Stimulated activated CD8-positive, alpha-beta memory T cell treated with anti-CD3 and anti-CD28 coated beads, Interleukin-7, amount 100 ng/mL, for 48 hours (primary cell): ENCODE results near the gene UGT1A6.

ENCODE experiments used
- DNase-seq, 2 donors: peaks; one replicate each; pipeline ENCODE4 v3.0.0-alpha.2; 2020; ENCODE audit warnings: low read depth in 1 of 2; ENCODE audit errors: extremely low read depth in 1 of 2

The UGT1A6 gene

GRCh38 chr2:233817995-233818638 is 125.4 kb downstream of the UGT1A6 start:
- no peak for DNase-seq

- no peak for DNase-seq
Observed at GRCh38 chr2:233818639-233819621, 126.2 kb downstream of the UGT1A6 start.

DNA sequence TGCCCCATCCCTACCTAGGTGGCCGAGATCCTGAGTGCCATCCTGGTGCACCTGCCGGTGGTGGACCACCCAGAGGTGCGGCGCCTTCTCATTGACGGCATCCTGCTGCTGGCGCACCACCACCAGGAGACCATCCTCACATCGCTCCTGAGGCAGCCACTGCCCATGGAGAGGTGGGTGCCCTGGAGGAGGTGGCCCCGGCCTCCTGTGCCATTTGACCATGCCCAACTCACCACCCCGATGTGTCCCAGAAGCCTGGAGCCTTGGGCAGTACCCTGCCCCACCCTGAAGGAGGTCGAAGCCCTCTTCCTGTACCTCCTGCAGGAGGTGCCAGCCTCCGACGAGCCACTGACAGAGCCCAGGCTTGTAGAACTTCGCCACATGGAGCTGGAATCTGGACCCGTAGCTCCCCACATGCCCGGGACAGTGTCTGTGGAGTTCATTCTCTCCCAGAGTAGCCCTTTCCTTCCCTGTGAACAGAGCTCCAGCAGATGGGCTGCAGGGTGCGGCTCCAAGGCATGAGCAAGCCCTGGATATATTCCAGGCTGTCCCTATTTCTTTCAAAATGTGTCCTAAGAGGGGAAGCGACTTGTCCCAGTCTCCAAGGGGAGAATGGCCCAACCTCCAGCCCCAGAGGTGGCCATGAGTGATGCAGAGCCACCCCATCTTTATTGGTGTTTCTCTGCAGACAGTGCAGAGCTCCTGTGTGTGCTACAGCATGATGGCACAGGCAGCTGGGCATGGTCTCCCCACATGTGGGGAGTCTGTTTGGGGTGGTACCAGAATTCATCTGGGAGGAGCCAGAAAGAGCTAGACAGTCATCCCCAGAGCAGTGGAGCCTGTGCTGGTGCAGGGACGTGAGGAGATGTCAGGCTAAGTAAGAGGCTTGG is 127.4 kb downstream of the UGT1A6 start:
- DNase-seq = no peak

DNA sequence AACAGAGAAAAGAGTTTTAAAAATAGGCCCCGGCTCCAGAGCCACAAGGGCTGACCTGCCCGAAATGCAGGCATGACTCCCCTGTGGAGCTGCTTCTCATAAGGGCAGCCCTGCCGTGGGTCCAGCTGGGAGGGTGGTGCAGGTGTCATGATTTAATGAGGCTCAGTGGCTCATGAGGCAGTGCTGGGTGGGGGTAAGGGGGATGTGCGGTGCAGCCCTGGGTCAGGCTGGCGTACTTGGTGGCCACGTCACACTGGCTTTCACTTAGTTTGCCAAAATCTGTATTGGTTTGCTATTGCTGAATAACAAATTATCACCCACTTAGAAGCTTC is 128.1 kb downstream of the UGT1A6 start:
- no peak for DNase-seq

GRCh38 chr2:233821196-233821595 is 128.5 kb downstream of the UGT1A6 start:
- DNase-seq = no peak

GRCh38 chr2:233821709-233822100 is 129.0 kb downstream of the UGT1A6 start:
- no peak for DNase-seq

GRCh38 chr2:233822101-233822771 is 129.5 kb downstream of the UGT1A6 start:
- DNase-seq = no peak
